Gastrocnemius medialis (tissue), 4 donors: ENCODE results near the gene C19orf73.

Experiments
- CTCF ChIP-seq, 5 experiments: fragments of 450-650 bp in 3 of 5; fragments of 200-600 bp in 2 of 5; sonication (generic) in 2 of 5; IDR thresholded peaks in 4 of 5; conservative IDR thresholded peaks in 1 of 5; 1 replicate in 4 of 5; 2 replicates in 1 of 5; pipeline ENCODE4 v1.5.1; 2016 to 2019; ENCODE audit warnings: antibody characterized with exemption in 5 of 5, mild to moderate bottlenecking in 3 of 5, moderate library complexity in 3 of 5
- POLR2A ChIP-seq, 2 donors: fragments of 450-650 bp; IDR thresholded peaks; one replicate each; pipeline ENCODE4 v1.6.1; 2017; ENCODE audit warnings: antibody characterized with exemption in 2 of 2, mild to moderate bottlenecking in 2 of 2, moderate library complexity in 2 of 2

DNA sequence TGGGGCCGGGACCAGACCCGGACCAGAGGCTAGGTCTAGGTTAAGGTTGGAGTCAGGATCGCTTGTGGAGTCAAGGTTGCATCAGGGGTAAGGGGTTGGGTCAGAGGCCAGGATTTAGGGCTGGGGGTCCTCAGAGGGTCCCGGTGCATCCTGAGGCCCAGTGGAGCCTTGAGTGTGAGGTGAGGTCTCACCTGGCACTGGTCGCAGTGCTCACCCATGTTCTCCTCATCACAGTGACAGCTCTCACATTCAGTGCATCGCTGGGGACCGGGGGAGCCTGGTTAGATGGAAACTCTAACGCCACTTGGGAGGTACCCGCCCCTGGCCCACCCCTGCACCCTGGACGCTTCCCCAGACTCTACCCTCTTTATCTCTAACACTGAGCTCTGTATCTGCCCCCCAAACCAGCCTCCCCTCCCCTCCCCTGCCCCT is 33.2 kb upstream of the C19orf73 start:
- TF ChIP-seq CTCF (IDR thresholded peaks at IDR 0.05 in 4 of 5, conservative IDR thresholded peaks at IDR 0.05 in 1 of 5) = no peak
- TF ChIP-seq POLR2A (IDR thresholded peaks at IDR 0.05) = no peak
